ELF-1 (cell line): ENCODE measurements around the gene IQCE.

Source experiments
- DNase-seq: peaks from one replicate; pipeline ENCODE4 v3.0.0-alpha.2; 2016; ENCODE audit warnings: low read depth, low spot score

IQCE gene, protein sequence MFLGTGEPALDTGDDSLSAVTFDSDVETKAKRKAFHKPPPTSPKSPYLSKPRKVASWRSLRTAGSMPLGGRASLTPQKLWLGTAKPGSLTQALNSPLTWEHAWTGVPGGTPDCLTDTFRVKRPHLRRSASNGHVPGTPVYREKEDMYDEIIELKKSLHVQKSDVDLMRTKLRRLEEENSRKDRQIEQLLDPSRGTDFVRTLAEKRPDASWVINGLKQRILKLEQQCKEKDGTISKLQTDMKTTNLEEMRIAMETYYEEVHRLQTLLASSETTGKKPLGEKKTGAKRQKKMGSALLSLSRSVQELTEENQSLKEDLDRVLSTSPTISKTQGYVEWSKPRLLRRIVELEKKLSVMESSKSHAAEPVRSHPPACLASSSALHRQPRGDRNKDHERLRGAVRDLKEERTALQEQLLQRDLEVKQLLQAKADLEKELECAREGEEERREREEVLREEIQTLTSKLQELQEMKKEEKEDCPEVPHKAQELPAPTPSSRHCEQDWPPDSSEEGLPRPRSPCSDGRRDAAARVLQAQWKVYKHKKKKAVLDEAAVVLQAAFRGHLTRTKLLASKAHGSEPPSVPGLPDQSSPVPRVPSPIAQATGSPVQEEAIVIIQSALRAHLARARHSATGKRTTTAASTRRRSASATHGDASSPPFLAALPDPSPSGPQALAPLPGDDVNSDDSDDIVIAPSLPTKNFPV

DNA sequence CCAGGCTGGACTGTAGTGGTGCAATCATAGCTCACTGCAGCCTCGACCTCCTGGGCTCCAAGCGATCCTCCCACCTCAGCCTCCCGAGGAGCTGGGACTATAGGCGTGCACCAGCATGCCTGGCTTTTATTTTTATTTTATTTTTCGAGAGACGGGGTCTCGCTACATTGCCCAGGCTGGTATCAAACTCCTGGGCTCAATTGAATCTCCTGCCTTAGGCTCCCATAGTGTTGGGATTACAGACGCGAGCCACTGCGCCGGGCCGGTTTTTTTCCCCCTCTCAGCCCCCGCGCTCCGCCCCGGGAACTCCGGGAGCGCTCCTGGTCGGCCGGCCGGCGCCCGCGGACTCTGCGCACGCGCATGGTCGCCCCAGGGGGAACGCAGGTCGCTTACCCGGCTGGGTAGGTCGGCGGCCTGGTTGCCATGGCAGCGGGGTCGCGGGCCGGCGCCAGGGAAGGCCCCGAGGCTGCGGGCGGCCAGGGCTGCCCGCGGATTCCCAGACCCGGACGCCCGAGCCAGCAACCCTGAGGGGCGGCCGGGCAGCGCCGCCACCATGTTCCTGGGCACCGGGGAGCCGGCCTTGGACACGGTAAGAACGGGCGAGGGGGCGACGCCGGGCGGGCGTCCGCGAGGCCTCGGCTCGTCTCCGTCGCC is at the start of gene IQCE:
Gene IQCE, plus strand, starts transcription at position 351 of the 654 bp plus-strand sequence. Its CDS starts 203 bp downstream, at position 554.
- DNase-seq: peak; percentile 96

DNA sequence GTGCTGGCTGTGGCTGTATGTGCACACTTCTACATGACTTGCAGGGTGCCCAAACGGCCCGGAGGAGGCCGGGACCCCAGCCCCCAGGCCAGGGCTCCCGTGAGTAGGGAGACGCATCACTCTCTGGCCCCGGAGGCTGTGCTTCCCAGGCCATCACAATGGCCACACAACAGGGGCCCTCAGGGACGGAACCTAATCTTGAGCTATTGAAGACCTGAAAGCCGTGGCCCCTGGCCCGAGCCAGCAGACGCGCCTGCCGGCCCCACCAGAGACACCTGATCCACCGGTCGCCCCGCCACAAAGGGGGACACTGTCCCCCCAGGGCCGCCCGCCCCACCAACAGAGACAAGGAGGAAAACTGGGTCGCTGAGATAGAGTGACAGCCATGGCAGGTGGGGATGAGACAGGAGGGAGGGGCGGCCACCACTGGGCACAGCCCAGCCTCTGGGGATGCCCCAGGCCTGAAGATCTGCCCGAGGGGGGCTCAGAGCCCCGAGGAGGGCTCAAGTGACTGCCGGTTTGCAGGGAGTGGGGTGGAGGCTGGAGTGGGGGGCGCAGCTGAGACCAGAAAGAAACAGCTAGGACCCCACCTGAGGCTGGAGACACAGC is 49.4 kb upstream of the IQCE start:
- no peak for DNase-seq

- DNase-seq: no peak
These were observed 48.5 kb upstream of the IQCE start for GRCh38 chr7:2510130-2510776.

DNA sequence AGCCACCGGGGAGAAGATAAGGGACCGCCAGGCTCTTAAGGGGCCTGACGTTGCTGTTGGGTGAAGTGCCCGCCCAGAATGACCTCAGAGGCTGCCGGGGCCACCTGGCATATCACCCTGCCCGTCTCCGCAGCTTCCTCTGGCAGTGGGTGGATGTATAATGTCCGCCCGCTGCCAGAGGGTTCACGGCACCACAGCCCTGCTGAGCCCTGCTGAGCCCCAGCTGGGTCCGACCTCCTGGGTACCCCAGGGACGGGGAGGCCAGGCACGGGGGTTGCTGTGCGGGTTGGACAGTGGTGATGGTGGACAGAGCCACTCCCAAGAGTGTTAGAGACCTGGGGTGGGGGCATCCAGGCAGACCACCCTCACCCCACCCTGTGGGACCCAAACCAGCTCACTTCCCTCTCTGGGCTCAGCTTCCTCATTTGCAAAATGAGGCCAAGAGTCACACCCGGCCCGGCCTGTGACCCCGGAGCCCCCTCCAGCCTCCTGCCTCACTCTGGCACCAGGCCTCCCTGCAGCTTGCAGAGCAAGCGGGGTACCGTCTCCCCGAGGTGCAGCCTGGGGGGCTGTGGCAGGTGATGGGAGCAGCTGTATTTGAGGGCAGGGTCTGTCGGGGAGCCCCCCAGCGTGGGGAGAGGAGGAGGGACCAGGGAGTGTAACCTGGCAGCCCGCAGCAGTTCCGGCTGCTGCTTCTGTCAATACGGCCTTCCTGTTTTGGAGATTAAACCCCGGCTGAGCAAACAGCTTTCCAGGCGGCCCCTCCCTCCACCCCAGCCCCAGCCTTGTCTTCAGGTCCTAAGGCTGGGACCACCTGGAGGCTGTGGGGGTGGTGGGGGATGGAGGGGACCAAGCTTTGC is 47.6 kb upstream of the IQCE start:
- no peak for DNase-seq

GRCh38 chr7:2511769-2512168 is 47.0 kb upstream of the IQCE start:
- no peak for DNase-seq

- no peak for DNase-seq
These were observed 46.6 kb upstream of the IQCE start for GRCh38 chr7:2512179-2512661.

DNA sequence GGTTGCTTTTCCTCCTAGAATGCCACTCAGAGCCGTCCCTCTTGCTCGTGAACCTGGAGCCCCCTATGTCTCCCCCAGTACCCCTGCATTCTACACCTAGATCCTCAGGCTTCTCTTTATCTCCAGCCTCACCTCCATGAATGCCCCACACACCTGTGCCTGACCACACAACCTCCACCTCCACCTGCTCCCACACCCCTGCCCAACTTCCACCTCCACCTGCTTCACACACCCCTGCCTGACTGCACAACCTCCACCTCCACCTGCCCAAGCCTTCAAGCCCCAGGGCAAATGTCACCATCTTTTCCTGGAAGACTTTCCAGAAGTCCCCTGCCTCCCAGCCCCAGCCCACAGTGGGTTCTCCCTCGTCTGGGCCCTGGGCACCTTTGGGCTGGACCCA is 46.1 kb upstream of the IQCE start:
- DNase-seq: no peak

GRCh38 chr7:2513702-2514101 is 45.1 kb upstream of the IQCE start:
- no peak for DNase-seq

DNA sequence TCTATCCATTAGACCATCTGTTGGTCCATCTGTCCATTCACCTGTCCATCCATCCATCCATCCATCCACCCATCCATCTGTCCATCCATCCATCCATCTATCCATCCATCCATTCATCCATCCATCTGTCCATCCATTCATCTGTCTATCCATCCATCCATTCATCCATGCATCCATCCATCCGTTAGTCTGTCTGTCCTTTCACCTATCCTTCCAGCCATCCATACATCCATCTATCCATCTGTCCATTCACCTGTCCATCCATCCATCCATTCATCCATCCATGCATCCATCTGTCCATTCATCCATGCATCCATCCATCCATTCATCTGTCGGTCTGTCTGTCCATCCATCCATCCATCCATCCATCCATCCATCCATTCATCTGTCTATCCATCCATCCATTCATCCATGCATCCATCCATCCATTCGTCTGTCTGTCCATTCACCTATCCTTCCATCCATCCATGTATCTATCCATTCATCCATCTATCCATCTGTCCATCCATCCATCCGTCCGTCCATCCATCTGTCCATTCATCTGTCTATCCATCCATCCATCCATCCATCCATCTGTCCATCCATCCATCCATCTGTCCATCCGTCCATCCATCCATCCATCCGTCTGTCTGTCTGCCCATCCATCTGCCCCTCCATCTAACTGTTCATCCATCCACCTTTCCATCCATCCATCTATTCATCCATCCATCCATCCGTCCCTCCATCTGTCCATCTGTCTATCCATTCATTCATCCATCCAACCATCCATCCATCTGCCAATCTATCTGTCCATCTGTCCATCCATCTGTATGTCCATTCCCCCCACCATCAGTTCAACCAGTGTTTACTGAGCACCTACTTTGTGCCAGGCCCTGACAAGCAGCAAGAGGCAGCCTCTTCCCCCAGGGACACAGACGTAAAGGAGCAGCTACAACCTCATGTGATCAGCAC is 44.0 kb upstream of the IQCE start:
- no peak for DNase-seq

GRCh38 chr7:2515424-2516193 is 43.2 kb upstream of the IQCE start:
- no peak for DNase-seq

DNA sequence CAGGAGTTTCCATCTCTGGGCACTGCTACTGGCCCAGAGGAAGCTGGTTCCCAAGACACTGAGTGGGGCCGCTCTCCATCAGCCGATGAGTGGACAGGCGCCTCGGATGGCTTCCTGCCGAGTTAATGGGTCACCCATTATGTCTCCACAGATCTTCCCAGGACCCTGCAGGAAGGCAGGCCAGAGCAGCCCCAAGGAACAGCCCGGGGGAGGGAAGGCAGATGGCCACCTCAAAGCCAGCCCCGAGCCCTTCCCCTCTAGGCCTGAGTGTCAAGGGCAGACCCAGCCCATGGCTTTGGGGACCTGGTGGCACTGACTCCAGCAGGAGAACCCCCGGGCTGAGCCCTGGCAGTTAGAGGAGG is 42.6 kb upstream of the IQCE start:
- DNase-seq: no peak

- no peak for DNase-seq
These were observed 41.8 kb upstream of the IQCE start for GRCh38 chr7:2517026-2517425.

- DNase-seq: no peak
These were observed 40.9 kb upstream of the IQCE start for GRCh38 chr7:2517678-2518507.

DNA sequence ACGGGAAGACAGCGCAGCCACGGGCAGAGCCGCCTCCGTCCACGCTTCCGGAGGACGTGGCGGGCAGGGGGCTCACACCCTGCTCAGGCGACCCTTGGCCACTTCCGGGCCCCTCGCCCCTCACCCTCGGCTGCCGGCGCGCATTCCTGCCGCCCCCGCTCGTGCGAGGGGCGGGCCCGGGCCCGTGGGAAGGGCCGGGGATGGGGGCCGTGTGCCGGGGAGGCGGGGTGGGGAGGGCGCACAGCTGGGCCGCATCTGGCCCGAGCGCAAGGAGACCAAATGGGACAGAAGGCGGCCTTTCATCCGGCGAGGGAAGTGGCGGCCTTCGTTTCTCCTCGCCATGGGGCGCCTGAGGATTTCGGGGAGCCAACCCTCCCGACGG is 40.1 kb upstream of the IQCE start:
- DNase-seq: no peak

DNA sequence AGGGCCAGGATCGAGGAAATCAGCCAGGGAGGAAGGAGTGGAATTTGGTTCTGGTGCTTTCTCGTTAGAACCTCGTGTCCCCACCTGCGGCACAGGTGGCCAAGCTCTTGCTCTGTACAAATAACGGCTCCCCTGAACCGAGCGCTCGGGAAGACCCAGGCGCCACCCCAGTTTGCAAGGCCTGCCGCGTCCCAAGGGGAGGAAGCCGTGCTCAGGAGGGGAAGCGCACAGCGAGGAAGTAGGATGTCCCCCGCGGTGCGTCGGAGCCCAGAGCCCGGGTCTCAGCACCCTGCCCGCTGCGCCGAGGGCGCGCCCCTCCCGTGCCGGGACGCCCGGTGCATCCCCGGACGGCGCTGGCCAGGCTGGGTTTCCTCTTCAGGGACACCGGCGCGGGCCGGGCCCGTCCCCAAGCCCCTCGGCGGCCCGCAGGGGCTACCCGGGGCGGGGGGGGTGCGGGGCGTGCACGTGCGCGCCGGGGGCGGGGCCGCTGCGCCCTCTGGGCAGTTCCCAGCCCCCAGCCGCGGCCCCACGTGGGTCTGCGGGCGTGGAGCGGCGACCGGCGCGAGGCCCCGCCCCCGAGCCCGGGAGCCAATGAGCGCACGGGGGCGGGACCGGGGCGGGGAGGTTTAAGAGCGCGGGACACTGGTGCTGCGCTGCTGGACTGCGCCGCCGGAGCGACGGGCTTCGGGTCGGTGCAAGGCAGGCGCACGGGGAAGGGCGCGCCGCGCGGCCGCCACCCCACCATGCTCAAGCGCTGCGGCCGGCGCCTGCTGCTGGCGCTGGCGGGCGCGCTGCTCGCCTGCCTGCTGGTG is 39.5 kb upstream of the IQCE start, which contains the start of gene LFNG:
Gene LFNG, plus strand, starts transcription at position 656 of the 812 bp plus-strand sequence. Its CDS starts 88 bp downstream, at position 744.
- peak; percentile 89 for DNase-seq

DNA sequence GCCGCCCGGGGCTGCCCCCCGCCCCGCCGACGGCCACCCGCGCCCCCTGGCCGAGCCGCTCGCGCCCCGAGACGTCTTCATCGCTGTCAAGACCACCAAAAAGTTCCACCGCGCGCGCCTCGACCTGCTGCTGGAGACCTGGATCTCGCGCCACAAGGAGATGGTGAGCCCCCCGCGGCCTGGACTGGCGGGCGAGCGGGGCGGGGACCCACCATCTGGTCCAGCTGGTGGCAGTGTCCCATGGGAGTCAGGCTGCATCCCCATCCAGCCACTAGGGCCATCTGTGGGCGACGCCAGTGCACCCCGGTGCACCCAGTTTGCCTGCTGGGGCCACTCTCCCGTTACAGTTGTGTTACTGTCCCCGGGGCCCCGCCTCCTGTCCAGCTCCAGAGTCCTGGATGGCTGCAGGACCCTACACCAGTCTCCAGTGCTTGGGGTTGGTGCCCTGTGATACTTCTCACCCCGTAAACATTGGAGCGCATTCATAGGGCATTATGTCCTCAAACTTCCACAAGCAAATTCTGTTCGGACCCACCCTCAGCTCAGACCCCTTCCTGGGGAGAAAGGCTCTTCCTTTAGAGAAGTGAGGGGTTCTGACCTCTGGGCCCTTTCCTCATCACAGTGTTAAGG is 38.5 kb upstream of the IQCE start:
- DNase-seq: no peak
